Skeletal muscle cell (primary cell): ENCODE measurements around the gene CARD10.

ENCODE experiments used
- DNase-seq: peaks from one replicate; pipeline ENCODE4 v3.0.0-alpha.2; 2010; ENCODE audit warnings: low read depth
- H3K4me3 ChIP-seq: 2 replicates; pipeline ENCODE4 v1.5.1; 2011; ENCODE audit warnings: low read depth, mild to moderate bottlenecking, control low read depth, low read length, moderate library complexity

The CARD10 gene

GRCh38 chr22:37492428-37493344 lies 26.5 kb downstream of the CARD10 start:
- DNase-seq, result no peak
- no peak overlapping the region for H3K4me3 ChIP-seq

- no peak for DNase-seq
- H3K4me3 ChIP-seq, result no peak overlapping the region
Measured at GRCh38 chr22:37491559-37492427, 27.4 kb downstream of the CARD10 start.

GRCh38 chr22:37491106-37491505 lies 28.1 kb downstream of the CARD10 start:
- H3K4me3 ChIP-seq, result no peak overlapping the region
- DNase-seq, result no peak

DNA sequence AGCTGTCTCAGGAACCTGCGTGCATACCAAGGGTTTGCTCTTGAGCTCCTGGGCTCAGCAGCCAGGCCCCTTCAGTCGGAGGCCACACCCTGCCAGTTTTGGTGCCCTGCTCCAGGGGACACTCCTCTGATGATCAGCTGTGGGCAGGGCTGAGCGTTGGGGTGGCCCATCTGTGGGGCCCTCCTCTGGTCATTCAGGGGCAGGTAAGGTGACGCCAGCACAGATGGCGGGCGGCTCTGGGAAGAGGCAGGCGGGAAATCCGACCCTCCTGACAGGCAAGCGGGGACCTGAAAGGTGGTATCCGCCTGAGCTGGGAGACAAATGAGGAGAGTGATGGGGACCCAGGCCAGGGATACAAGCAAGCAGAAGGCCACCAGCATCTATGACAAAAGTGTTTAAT lies 29.2 kb downstream of the CARD10 start:
- no peak for DNase-seq
- no peak overlapping the region for H3K4me3 ChIP-seq

- DNase-seq, result no peak
- H3K4me3 ChIP-seq, result no peak overlapping the region
Measured at GRCh38 chr22:37488337-37489135, 30.7 kb downstream of the CARD10 start.

GRCh38 chr22:37487571-37487970 lies 31.6 kb downstream of the CARD10 start:
- no peak overlapping the region for H3K4me3 ChIP-seq
- DNase-seq, result no peak

DNA sequence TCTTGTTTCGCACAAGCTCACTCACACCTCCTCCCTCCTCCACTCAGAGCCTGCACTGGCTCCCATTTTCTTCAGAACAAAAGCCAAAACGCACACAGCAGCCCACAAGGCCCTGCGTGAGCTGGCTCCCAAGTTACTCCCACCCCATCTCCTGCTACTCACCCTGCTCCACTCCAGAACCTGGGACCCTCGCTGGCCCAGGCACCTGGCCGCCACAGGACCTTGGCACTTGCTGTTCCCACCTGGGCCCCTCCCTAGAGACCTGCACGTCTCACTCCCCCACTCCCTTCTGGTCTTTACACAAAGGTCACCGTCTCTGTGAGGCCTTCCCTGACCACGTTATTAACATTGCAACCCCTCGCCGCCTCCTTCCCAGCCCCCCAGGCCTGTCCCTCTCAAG lies 32.1 kb downstream of the CARD10 start:
- no peak overlapping the region for H3K4me3 ChIP-seq
- DNase-seq, result no peak

- H3K4me3 ChIP-seq, result no peak within 1 kb of the TSS
Measured at GRCh38 chr22:37486224-37486845, 32.9 kb downstream of the CARD10 start, which contains the start of gene MFNG. Gene MFNG, minus strand, starts transcription at chr22:37486384. Its CDS starts 207 bp downstream, at chr22:37486177.

GRCh38 chr22:37485395-37486223 lies 33.6 kb downstream of the CARD10 start:
- no peak for DNase-seq
- no peak overlapping the region for H3K4me3 ChIP-seq

More at GRCh38 chr22:37486224-37486845, 32.9 kb downstream of the CARD10 start, which contains the start of gene MFNG:
- DNase-seq, result no peak

- no peak for DNase-seq
- H3K4me3 ChIP-seq, result no peak overlapping the region
Measured at GRCh38 chr22:37484480-37485394, 34.5 kb downstream of the CARD10 start.

DNA sequence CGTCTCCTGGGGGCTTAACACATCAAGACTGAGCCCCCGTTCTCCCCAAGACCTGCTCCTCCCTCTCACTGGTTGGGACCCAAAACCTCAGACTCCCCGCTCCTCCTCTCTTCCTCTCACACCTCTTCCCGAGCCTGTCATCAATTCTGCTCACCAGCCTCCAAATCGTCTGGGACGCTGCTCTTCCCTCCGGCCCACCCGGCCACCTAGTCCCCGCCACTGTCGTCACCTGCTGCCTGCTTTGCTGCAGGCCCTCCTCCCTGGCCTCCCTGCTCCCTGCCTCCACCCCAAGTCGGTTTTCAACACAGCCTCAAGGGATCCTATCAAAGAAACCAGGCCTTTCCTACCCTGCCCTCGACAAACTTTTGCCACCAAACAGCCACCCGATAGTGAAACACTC lies 36.2 kb downstream of the CARD10 start:
- H3K4me3 ChIP-seq, result no peak overlapping the region
- DNase-seq, result no peak

DNA sequence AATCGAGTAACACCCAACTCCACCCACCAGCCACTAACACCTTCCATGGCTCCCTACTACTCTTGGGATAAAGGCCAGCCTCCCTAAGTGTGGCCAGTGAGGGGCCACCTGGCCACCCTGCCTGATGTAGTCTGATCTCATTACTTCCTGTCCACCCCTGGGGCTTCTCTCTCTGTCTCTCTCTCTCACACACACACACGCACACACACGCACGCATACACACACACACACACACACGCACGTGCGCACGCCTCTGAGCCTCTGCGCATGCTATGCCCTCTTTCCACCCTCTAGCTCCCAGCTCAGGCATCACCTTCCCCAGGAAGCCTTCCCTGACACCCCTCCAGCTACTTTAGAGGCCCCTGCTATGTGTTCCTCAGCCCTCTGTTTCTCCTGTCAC lies 37.0 kb downstream of the CARD10 start:
- DNase-seq, result no peak
- no peak overlapping the region for H3K4me3 ChIP-seq

DNA sequence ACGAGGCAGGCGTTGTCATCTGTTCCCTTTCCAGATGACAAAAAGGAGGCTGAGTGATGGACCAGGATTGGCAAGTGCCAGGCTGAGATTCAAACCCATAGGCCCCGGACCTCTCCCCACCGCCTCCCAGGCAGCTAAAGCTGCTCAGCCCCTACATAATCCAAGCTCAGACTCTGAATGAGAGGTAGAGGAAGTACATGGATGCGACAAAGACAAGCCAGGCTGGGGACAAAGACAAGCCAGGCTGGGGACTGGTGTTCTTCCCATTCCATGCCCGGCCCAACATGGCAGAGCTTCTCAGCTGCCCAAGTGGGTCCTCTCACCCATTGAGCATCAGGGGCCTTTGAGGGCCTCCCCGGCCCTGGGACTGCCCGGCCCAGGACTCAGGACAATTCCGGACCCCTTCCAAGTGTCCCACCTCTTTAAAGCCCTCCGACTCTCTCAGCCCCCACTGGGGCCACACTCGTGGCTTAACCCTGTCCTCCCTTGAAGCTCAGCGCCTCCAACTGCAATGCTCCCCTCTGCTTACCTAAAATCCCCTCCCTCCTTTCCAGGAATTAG lies 37.8 kb downstream of the CARD10 start:
- no peak overlapping the region for H3K4me3 ChIP-seq
- DNase-seq, result no peak

- DNase-seq, result no peak
- no peak overlapping the region for H3K4me3 ChIP-seq
Measured at GRCh38 chr22:37480387-37481346, 38.5 kb downstream of the CARD10 start.

- DNase-seq, result no peak
- no peak overlapping the region for H3K4me3 ChIP-seq
Measured at GRCh38 chr22:37479196-37479595, 40.0 kb downstream of the CARD10 start.
